SIG-M5 (cell line): ENCODE data around the gene ANGPTL7.

Experiments
- DNase-seq: peaks from one replicate; lab custom pipeline; 2025; lab: John Stamatoyannopoulos, UW

ANGPTL7 gene

GRCh38 chr1:11204396-11205190 is 15.4 kb downstream of the ANGPTL7 start:
- no peak for DNase-seq

DNA sequence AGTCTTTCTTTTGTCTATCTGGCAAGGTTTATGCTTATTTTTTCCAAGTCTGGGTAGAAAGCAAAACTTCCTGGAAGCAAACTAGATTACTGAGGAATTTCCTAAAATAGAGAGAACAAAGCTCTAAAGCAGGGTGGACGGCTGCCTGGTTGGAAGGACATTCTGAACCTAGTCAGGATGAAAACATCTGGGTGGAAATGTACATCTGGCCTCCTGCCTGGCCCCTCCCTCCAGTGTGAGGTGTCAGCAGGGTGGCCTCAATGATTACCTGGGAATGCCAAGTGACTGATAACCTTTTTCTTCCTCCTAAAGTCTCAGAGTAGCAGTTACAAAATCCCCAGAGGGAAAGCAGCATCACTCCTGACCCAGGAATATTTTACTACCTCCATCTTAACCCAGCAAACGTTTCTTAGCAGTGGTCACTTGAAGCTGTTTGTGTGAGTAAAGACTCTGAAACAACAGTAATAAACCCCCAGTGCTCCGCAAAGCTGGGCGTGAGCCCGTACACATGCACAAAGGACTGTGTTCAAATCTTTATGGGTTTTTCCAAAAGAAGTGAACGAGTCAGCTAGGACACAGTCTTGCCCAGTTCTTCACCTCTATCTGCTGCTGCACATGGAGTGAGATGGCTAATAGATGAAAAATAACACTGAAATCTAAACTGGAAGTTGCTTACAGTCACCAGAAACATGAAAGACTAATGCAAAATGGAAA is 18.9 kb downstream of the ANGPTL7 start:
- no peak for DNase-seq

- no peak for DNase-seq
Observed at GRCh38 chr1:11211461-11211860, 22.3 kb downstream of the ANGPTL7 start.

- no peak for DNase-seq
Observed at GRCh38 chr1:11211925-11212587, 22.9 kb downstream of the ANGPTL7 start.

- DNase-seq = no peak
Observed at GRCh38 chr1:11214698-11215380, 25.7 kb downstream of the ANGPTL7 start.

GRCh38 chr1:11215381-11216005 is 26.3 kb downstream of the ANGPTL7 start:
- DNase-seq = no peak

- DNase-seq = no peak
Observed at GRCh38 chr1:11216074-11216473, 26.9 kb downstream of the ANGPTL7 start.

DNA sequence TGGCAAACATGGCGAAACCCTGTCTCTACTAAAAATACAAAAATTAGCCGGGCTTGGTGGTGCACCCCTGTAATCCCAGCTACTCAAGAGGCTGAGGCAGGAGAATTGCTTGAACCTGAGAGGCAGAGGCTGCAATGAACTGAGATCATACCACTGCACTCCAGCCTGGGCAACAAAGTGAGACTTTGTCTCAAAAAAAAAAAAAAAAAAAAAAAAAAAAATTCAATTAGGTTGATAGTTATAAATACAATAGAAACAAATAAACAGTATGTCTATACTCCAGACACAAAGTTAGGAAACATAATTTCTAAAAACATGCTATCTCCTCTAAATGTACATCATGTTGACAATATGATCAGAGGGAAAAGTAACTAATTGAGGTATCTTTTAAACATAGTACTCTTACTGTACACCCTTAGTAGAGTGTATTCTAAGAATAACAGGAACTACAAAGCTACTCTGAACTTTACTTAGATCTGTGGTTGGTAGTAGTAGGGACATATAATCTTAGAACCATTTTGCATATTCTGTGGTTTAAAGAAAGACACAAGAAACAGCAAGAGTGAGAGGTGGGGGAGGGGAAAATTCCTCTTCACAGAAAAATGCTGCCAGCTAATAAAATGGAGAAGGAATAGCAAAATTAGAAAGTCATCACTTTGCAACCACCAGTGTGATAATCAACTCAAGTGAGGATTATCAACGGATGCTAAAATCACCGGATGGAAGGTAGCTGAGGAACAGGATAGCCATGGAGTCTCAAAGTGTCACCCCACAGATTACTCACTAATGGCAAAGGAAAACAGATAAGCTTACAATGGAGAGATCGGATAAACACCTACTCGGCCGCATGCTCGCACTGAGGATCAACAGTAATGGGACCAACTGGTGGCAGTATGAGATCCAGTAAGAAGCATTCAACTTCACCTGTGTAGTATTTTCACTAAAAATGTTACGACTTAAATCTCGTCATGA is 38.2 kb downstream of the ANGPTL7 start:
- no peak for DNase-seq

- no peak for DNase-seq
Observed at GRCh38 chr1:11229203-11229602, 40.0 kb downstream of the ANGPTL7 start.

DNA sequence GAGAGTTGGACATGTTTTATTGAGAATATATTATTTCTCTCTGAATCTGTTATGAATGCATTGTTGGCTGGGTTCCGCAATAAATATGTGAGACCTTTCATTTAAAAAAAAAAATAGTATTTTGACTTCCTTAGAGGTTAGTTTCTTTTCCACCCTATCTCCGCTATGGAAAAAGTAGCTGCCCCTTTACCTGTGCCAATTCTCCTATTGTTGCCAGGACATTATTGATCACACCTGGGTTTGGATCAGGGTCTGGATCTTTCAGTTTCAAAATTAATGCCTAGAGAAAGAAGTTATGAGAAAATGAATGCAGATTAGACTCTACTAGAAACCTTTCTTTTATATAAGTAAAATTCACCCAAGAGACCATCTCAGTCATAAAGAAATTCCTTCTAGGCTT is 44.1 kb downstream of the ANGPTL7 start:
- DNase-seq = no peak

GRCh38 chr1:11237356-11237755 is 48.2 kb downstream of the ANGPTL7 start:
- no peak for DNase-seq

- DNase-seq = no peak
Observed at GRCh38 chr1:11238311-11238710, 49.2 kb downstream of the ANGPTL7 start.

DNA sequence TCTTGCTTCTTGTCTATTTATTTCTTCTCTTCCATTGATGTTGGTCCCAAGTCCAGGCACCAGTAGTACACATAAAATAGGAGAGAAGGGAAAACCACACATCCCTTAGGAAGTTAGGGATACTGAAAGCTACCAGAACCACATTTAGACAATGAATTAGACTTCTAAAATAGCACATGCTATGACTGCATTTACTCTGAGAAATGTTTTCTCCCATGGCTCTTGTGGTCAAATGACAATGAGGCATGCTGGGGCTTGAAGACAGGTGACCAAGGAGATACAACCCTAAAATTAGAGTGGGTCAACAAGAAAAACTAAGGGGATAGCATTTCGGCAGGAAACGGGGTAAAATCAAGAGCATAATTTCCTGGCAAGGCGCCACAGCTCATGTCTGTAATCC is 56.1 kb downstream of the ANGPTL7 start:
- no peak for DNase-seq
